Measurements from ENCODE around the gene ST13.

- TF ChIP-seq CTCF (IDR thresholded peaks at IDR 0.05), result no peak
- no peak for TF ChIP-seq POLR2A (IDR thresholded peaks at IDR 0.05)
- TF ChIP-seq POLR2AphosphoS5 (IDR thresholded peaks at IDR 0.05; ENCODE audit: insufficient read depth in 1 of 2, low read depth in 1 of 2), result no peak
Measured at GRCh38 chr22:40862013-40862412, 5.6 kb upstream of the ST13 start, which contains the start of gene DNAJB7.

Measured in vagina (tissue), 2 donors.